ENCODE results near the gene CHRM4. TPM values are rescaled to one million over a fixed set of nuclear protein-coding genes. Genes with fewer than 3 reads are reported as not detected.

The CHRM4 gene
- total RNA-seq, 1 donor from 2014 or later, result 0.42 TPM

GRCh38 chr11:46369458-46370152 lies 22.0 kb downstream of the CHRM4 start:
- Mint-ChIP-seq H3K4me3 (ENCODE audit: unreplicated experiment) (no peak overlapping the region), H3K27ac (ENCODE audit: unreplicated experiment) (no peak overlapping the region), H3K4me1 (ENCODE audit: low read depth) (peaks cover 3% of the 10 kb centered on the region), H3K36me3 (ENCODE audit: low read depth) (peaks cover 2% of the 10 kb centered on the region), H3K9me3 (ENCODE audit: low read depth) (no peaks in the 10 kb centered on the region), H3K27me3 (ENCODE audit: low read depth) (no peaks in the 10 kb centered on the region)
- no peak for DNase-seq (ENCODE audit: low spot score)
- TF ChIP-seq CTCF (IDR thresholded peaks at IDR 0.05), result peak; percentile 86

- peak; percentile 70 for TF ChIP-seq CTCF (IDR thresholded peaks at IDR 0.05)
- Mint-ChIP-seq H3K4me1 (ENCODE audit: low read depth) (peaks cover 15% of the 10 kb centered on the region), H3K27ac (ENCODE audit: unreplicated experiment) (no peak overlapping the region), H3K4me3 (ENCODE audit: unreplicated experiment) (no peak overlapping the region), H3K36me3 (ENCODE audit: low read depth) (peaks cover 2% of the 10 kb centered on the region), H3K27me3 (ENCODE audit: low read depth) (no peaks in the 10 kb centered on the region), H3K9me3 (ENCODE audit: low read depth) (no peaks in the 10 kb centered on the region)
- DNase-seq (ENCODE audit: low spot score), result no peak
Measured at GRCh38 chr11:46367916-46368267, 23.7 kb downstream of the CHRM4 start.

GRCh38 chr11:46367244-46367915 lies 24.2 kb downstream of the CHRM4 start:
- peaks cover 2% of the 10 kb centered on the region for H3K36me3 Mint-ChIP-seq (ENCODE audit: low read depth)
- TF ChIP-seq CTCF (IDR thresholded peaks at IDR 0.05), result peak; percentile 92
- H3K4me3 Mint-ChIP-seq (ENCODE audit: unreplicated experiment), result no peak overlapping the region
- H3K27me3 Mint-ChIP-seq (ENCODE audit: low read depth), result no peaks in the 10 kb centered on the region
- H3K9me3 Mint-ChIP-seq (ENCODE audit: low read depth), result no peaks in the 10 kb centered on the region
- H3K27ac Mint-ChIP-seq (ENCODE audit: unreplicated experiment), result no peak overlapping the region
- no peak for DNase-seq (ENCODE audit: low spot score)
- H3K4me1 Mint-ChIP-seq (ENCODE audit: low read depth), result peaks cover 20% of the 10 kb centered on the region

GRCh38 chr11:46366661-46367161 lies 24.9 kb downstream of the CHRM4 start:
- H3K4me1 Mint-ChIP-seq (ENCODE audit: low read depth), result peaks cover 27% of the 10 kb centered on the region
- H3K4me3 Mint-ChIP-seq (ENCODE audit: unreplicated experiment), result no peak overlapping the region
- no peak overlapping the region for H3K27ac Mint-ChIP-seq (ENCODE audit: unreplicated experiment)
- no peak for DNase-seq (ENCODE audit: low spot score)
- TF ChIP-seq CTCF (IDR thresholded peaks at IDR 0.05), result no peak
- H3K36me3 Mint-ChIP-seq (ENCODE audit: low read depth), result peaks cover 2% of the 10 kb centered on the region
- no peaks in the 10 kb centered on the region for H3K9me3 Mint-ChIP-seq (ENCODE audit: low read depth)
- H3K27me3 Mint-ChIP-seq (ENCODE audit: low read depth), result no peaks in the 10 kb centered on the region

- no peak for DNase-seq (ENCODE audit: low spot score)
- peaks cover 31% of the 10 kb centered on the region for H3K4me1 Mint-ChIP-seq (ENCODE audit: low read depth)
Measured at GRCh38 chr11:46366260-46366659, 25.3 kb downstream of the CHRM4 start.

More at GRCh38 chr11:46366260-46366659, 25.3 kb downstream of the CHRM4 start:
- Mint-ChIP-seq H3K27ac (ENCODE audit: unreplicated experiment) (no peak overlapping the region), H3K36me3 (ENCODE audit: low read depth) (peaks cover 2% of the 10 kb centered on the region), H3K4me3 (ENCODE audit: unreplicated experiment) (no peak overlapping the region), H3K27me3 (ENCODE audit: low read depth) (no peaks in the 10 kb centered on the region), H3K9me3 (ENCODE audit: low read depth) (no peaks in the 10 kb centered on the region)
- TF ChIP-seq CTCF (IDR thresholded peaks at IDR 0.05), result no peak

Measured in chondrocyte (in vitro differentiated cells).